CD4-positive, alpha-beta T cell treated with Interleukin-15 for 4 hours (primary cell): Measurements from ENCODE around the gene FLAD1.
A peak's percentile ranks its signal among the peaks of the same experiment; 100 is the strongest.

Experiments
- DNase-seq: peaks from one replicate; pipeline ENCODE4 v3.0.0-alpha.2; 2020; ENCODE audit warnings: low spot score

Gene FLAD1

GRCh38 chr1:155004352-155005075, 21.4 kb downstream of the FLAD1 start:
- no peak for DNase-seq

- no peak for DNase-seq
These were observed 22.2 kb downstream of the FLAD1 start for GRCh38 chr1:155005076-155006011.

- peak; percentile 46 for DNase-seq
These were observed 23.5 kb downstream of the FLAD1 start for GRCh38 chr1:155006601-155007101.

- DNase-seq = no peak
These were observed 24.2 kb downstream of the FLAD1 start for GRCh38 chr1:155007251-155007828.

- DNase-seq = no peak
These were observed 25.1 kb downstream of the FLAD1 start for GRCh38 chr1:155008015-155008941.

- no peak for DNase-seq
These were observed 26.1 kb downstream of the FLAD1 start for GRCh38 chr1:155009221-155009711.

GRCh38 chr1:155009742-155010141, 26.6 kb downstream of the FLAD1 start:
- DNase-seq = no peak

GRCh38 chr1:155010211-155010918, 27.2 kb downstream of the FLAD1 start:
- no peak for DNase-seq

- DNase-seq = no peak
These were observed 27.9 kb downstream of the FLAD1 start for GRCh38 chr1:155011004-155011416.

- no peak for DNase-seq
These were observed 28.4 kb downstream of the FLAD1 start for GRCh38 chr1:155011437-155012025.

GRCh38 chr1:155012026-155012546, 28.9 kb downstream of the FLAD1 start:
- no peak for DNase-seq

GRCh38 chr1:155012776-155013602, 29.8 kb downstream of the FLAD1 start:
- no peak for DNase-seq

GRCh38 chr1:155013632-155014031, 30.5 kb downstream of the FLAD1 start:
- no peak for DNase-seq

GRCh38 chr1:155014709-155015508, 31.8 kb downstream of the FLAD1 start:
- DNase-seq = no peak

- no peak for DNase-seq
These were observed 32.5 kb downstream of the FLAD1 start for GRCh38 chr1:155015527-155016230.

GRCh38 chr1:155016231-155016831, 33.2 kb downstream of the FLAD1 start:
- DNase-seq = no peak
